NK-92 treated with Interleukin-12 subunit alpha and Interleukin-12 subunit beta, amount 100 ng/mL, for 24 hours (cell line): ENCODE results near the gene ELFN1.

Experiments
- DNase-seq: peaks from one replicate; lab custom pipeline; 2025; lab: John Stamatoyannopoulos, UW

The ELFN1 gene

GRCh38 chr7:1669954-1670893 is at the start of gene ELFN1:
Gene ELFN1 (plus strand): TSS chr7:1670277. CDS start chr7:1744597, 74,320 bp downstream.
- DNase-seq = no peak

GRCh38 chr7:1620835-1621234 is 49.2 kb upstream of the ELFN1 start:
- no peak for DNase-seq

- DNase-seq = no peak
These were observed 48.4 kb upstream of the ELFN1 start for GRCh38 chr7:1621718-1622117.

GRCh38 chr7:1622441-1622840 is 47.6 kb upstream of the ELFN1 start:
- no peak for DNase-seq

- no peak for DNase-seq
These were observed 46.3 kb upstream of the ELFN1 start for GRCh38 chr7:1623810-1624209.

- DNase-seq = no peak
These were observed 44.8 kb upstream of the ELFN1 start for GRCh38 chr7:1624999-1625927.

- DNase-seq = no peak
These were observed 43.3 kb upstream of the ELFN1 start for GRCh38 chr7:1626769-1627168.

GRCh38 chr7:1630700-1631336 is 39.3 kb upstream of the ELFN1 start:
- DNase-seq = no peak

GRCh38 chr7:1631678-1632077 is 38.4 kb upstream of the ELFN1 start:
- DNase-seq = no peak

GRCh38 chr7:1632506-1632905 is 37.6 kb upstream of the ELFN1 start:
- no peak for DNase-seq

- no peak for DNase-seq
These were observed 36.9 kb upstream of the ELFN1 start for GRCh38 chr7:1632916-1633785.

GRCh38 chr7:1635401-1635800 is 34.7 kb upstream of the ELFN1 start:
- DNase-seq = no peak

- DNase-seq = no peak
These were observed 32.9 kb upstream of the ELFN1 start for GRCh38 chr7:1637155-1637554.

- no peak for DNase-seq
These were observed 31.8 kb upstream of the ELFN1 start for GRCh38 chr7:1638215-1638661.

- no peak for DNase-seq
These were observed 31.0 kb upstream of the ELFN1 start for GRCh38 chr7:1639071-1639470.

- no peak for DNase-seq
These were observed 30.4 kb upstream of the ELFN1 start for GRCh38 chr7:1639532-1640175.

- DNase-seq = no peak
These were observed 29.5 kb upstream of the ELFN1 start for GRCh38 chr7:1640376-1641172.

- no peak for DNase-seq
These were observed 28.9 kb upstream of the ELFN1 start for GRCh38 chr7:1641173-1641572.

- DNase-seq = no peak
These were observed 28.3 kb upstream of the ELFN1 start for GRCh38 chr7:1641661-1642260.
